Heart left ventricle (tissue), 16 donors: ENCODE results near the gene ZBTB20. TPM values are rescaled to one million over a fixed set of nuclear protein-coding genes. Genes with fewer than 3 reads are reported as not detected.

Experiments used
- ATAC-seq, 4 donors: fragments of 200-7000 bp; cut with Tn5 transposase; one replicate each; pipeline ENCODE4 v1.9.1; 2020 to 2022; ENCODE audit warnings: moderate library complexity in 4 of 4, mild to moderate bottlenecking in 3 of 4, moderate number of reproducible peaks in 1 of 4
- DNase-seq, 5 donors: peaks; one replicate each; pipeline ENCODE4 v3.0.0-alpha.2; 2020
- H3K27ac ChIP-seq, 12 donors: fragments of 200-600 bp; sonication (generic) in 4 of 12; one replicate each; pipeline versions ENCODE4 v1.5.0 to v1.8.0; 2016 to 2022; ENCODE audit warnings: mild to moderate bottlenecking in 2 of 12
- H3K27me3 ChIP-seq, 9 donors: fragments of 200-600 bp; sonication (generic) in 2 of 9; one replicate each; pipeline versions ENCODE4 v1.5.1 to v1.8.0; 2016 to 2022; ENCODE audit warnings: mild to moderate bottlenecking in 3 of 9
- H3K36me3 ChIP-seq, 9 donors: fragments of 200-600 bp; sonication (generic) in 2 of 9; one replicate each; pipeline versions ENCODE4 v1.5.0 to v1.8.0; 2018 to 2022; ENCODE audit warnings: mild to moderate bottlenecking in 2 of 9
- H3K4me1 ChIP-seq, 12 donors: fragments of 200-600 bp; sonication (generic) in 4 of 12; one replicate each; pipeline versions ENCODE4 v1.5.0 to v1.8.0; 2016 to 2022; ENCODE audit warnings: mild to moderate bottlenecking in 3 of 12
- H3K4me3 ChIP-seq, 12 donors: fragments of 200-600 bp; sonication (generic) in 4 of 12; one replicate each; pipeline versions ENCODE4 v1.5.0 to v1.8.0; 2017 to 2022; ENCODE audit warnings: mild to moderate bottlenecking in 9 of 12, moderate library complexity in 4 of 12
- H3K9me3 ChIP-seq, 12 donors: fragments of 200-600 bp; sonication (generic) in 4 of 12; one replicate each; pipeline versions ENCODE4 v1.5.0 to v1.8.0; 2016 to 2022; ENCODE audit warnings: mild to moderate bottlenecking in 1 of 12
- POLR2A ChIP-seq, 2 donors: fragments of 450-650 bp; IDR thresholded peaks; one replicate each; pipeline ENCODE4 v1.6.1; 2017; ENCODE audit warnings: antibody characterized with exemption in 2 of 2, mild to moderate bottlenecking in 2 of 2, moderate library complexity in 2 of 2
- WGBS, 4 donors: extraction: QIAGEN DNeasy Blood & Tissue Kit in 2 of 4; methylation state at CpG; one replicate each; pipeline versions ENCODE4 v1.1.5 to v1.1.7; 2013 to 2018; 5-methylcytosine and 5-hydroxymethylcytosine counted together
- intact Hi-C, 10 donors: fragments of 100-400 bp; cut with DNase I; formaldehyde crosslinking; loops; one replicate each; pipeline versions ENCODE4 v1.11.1 to v1.14.2; 2022
- polyA plus RNA-seq, 2 donors: library from polyadenylated mRNA; stranded (reverse); fragments of 200-250 nt; gene quantifications; one replicate each; pipeline ENCODE4 v1.2.3, GENCODE V29; 2013
- total RNA-seq, 9 donors: library from RNA; depleted of rRNA in 2 of 9; stranded (reverse); fragments of >200 nt in 2 of 9; fragmentation: NEBNext Ultra II Directional in 3 of 9; extraction: Animal tissue kit (Norgen Biotek cat#: 25700) in 3 of 9; gene quantifications; one replicate each; pipeline versions ENCODE4 v1.1.0 to v1.2.4, GENCODE V29; 2016 to 2023
- TF ChIP-seq, protein P1 (sequence below), 12 donors: fragments of 200-600 bp; sonication (generic) in 4 of 12; IDR thresholded peaks; one replicate each; pipeline versions ENCODE4 v1.5.0 to v1.8.0; 2018 to 2022; ENCODE audit warnings: antibody characterized with exemption in 12 of 12, mild to moderate bottlenecking in 5 of 12
- donor health status: ischemic (EF 13 %, LVEDD 7.1; RV severe dilation, severe dysfunction).
- donor health status: healthy with polysubstance abuse.
- donor health status: DM: no; HTN: yes; CAD: no.
- donor health status: DM: no; HTN: no; CAD: no.
- donor health status: ischemic (EF 25% LVEDD 6.9; RV normal size, moderate dysfunction).
- donor health status: ischemic (EF 25% LVEDD 5.7; RV mildly dilated, moderate dysfunction).
- donor health status: healthy.
- donor health status: DM: yes; HTN: yes; CAD: no.
- donor health status: ischemic (EF 35%, LVEDD 5.7; RV mildly dilated, moderate dysfunction).
- donor health status: nonischemic (EF 11% LVEDD 7.7; RV severe dilation, severe dysfunction).
- donor health status: DM: yes; HTN: yes; CAD: no.
- donor health status: PGD.
- donor health status: ischemic (EF 29% LVEDD 5.4; RV normal size, mild dysfunction).
- donor health status: nonischemic (EF 23%, LVEDD 6.1; RV moderate dilation, normal function).

The ZBTB20 gene
- total and polyA plus RNA-seq, 11 donors: 6.2 to 109 (median 77.3) TPM

DNA sequence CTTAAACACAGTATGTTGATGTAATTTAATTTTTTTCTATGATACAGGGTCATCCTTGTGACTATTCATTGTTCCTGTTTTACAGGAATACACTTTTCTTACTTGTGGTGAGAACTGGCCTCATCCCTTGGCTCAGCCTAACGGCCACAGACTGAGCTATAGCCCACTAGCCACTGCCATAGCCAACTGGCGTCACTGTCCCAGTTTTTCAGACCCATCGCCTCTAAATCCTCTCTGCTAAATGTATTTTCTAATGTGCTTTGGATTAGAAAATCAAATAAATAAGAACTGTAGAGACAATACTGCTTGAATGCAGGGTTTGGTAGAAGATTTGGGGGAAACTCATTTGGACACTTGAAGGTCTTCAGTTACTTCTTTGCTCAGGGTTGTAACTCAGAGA is 740.2 kb downstream of the ZBTB20 start:
- Histone ChIP-seq H3K27me3 (no peaks in the 10 kb centered on the region), H3K9me3 (no peaks in the 10 kb centered on the region), H3K4me3 (no peak overlapping the region), H3K36me3 (no peaks in the 10 kb centered on the region), H3K27ac (peak overlapping the region in 3 of 12 donors; percentile 14 to 66 (median 32)), H3K4me1 (peaks cover 3 to 77% (median 47%) of the 10 kb centered on the region in 12 donors)
- WGBS, 4 donors: 78 to 90% (median 86%) methylated on average over 3 of the region's 3 CpGs
- TF ChIP-seq, protein P1, sequence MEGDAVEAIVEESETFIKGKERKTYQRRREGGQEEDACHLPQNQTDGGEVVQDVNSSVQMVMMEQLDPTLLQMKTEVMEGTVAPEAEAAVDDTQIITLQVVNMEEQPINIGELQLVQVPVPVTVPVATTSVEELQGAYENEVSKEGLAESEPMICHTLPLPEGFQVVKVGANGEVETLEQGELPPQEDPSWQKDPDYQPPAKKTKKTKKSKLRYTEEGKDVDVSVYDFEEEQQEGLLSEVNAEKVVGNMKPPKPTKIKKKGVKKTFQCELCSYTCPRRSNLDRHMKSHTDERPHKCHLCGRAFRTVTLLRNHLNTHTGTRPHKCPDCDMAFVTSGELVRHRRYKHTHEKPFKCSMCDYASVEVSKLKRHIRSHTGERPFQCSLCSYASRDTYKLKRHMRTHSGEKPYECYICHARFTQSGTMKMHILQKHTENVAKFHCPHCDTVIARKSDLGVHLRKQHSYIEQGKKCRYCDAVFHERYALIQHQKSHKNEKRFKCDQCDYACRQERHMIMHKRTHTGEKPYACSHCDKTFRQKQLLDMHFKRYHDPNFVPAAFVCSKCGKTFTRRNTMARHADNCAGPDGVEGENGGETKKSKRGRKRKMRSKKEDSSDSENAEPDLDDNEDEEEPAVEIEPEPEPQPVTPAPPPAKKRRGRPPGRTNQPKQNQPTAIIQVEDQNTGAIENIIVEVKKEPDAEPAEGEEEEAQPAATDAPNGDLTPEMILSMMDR (IDR thresholded peaks at IDR 0.05): no peak
- TF ChIP-seq POLR2A (IDR thresholded peaks at IDR 0.05): no peak
- DNase-seq (no peak), ATAC-seq (no peak)
- intact Hi-C loops: no loop called here

- intact Hi-C loops: no loop called here
- Histone ChIP-seq H3K4me1 (peaks cover 3 to 76% (median 44%) of the 10 kb centered on the region in 12 donors), H3K4me3 (no peak overlapping the region), H3K36me3 (no peaks in the 10 kb centered on the region), H3K27ac (peak overlapping the region in 5 of 12 donors; percentile 14 to 66 (median 22)), H3K9me3 (no peaks in the 10 kb centered on the region), H3K27me3 (no peaks in the 10 kb centered on the region)
- TF ChIP-seq, protein P1 (IDR thresholded peaks at IDR 0.05): no peak
- no peak for TF ChIP-seq POLR2A (IDR thresholded peaks at IDR 0.05)
- DNase-seq: no peak
- peak in 1 of 4 donors; percentile 20 for ATAC-seq
- 72 to 89% (median 77%) methylated on average over 3 of the region's 3 CpGs for WGBS, 4 donors
Measured at GRCh38 chr3:114406286-114406685, 740.8 kb downstream of the ZBTB20 start.

DNA sequence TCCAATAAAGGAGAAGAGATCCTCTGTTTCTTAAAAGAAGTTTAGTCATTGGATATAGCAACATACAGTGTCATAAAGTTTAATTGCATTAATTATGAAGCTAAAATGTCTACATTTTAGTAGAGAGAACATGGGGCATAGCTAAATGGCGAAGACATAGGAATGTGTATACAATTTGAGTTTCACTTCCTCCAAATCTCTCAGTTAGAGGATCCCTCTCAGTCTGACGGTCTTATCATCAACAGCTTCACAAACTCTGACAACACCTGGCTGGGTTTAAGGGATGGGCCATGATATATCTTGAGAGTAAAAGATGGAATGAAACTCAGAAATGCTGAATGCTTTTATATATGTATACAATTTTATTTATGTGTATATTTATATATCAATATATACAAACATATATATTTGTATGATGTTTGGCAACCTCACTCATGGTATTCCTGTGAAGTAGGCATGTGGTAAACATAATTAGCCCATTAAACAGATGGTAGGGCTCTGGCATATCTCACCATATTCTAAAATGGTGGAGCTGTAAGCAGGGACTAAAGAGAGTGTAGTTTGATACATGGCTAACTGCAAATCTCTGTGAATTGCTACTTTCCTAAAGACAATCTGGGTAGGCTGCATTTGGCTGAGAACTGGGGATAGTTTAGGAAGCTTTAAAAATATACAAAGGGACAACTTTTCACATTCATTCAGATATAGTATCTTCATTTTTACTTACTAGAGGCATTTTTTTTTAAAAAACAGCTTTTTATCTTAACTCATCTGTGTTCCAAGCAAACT is 741.7 kb downstream of the ZBTB20 start:
- H3K27ac ChIP-seq: peak overlapping the region in 3 of 12 donors; percentile 14 to 66 (median 22)
- no peak for ATAC-seq
- DNase-seq: no peak
- no peaks in the 10 kb centered on the region for H3K27me3 ChIP-seq
- H3K4me1 ChIP-seq: peaks cover 3 to 73% (median 42%) of the 10 kb centered on the region in 12 donors
- TF ChIP-seq, protein P1 (IDR thresholded peaks at IDR 0.05): no peak
- TF ChIP-seq POLR2A (IDR thresholded peaks at IDR 0.05): no peak
- 76 to 86% (median 82%) methylated on average over 2 of the region's 2 CpGs for WGBS, 4 donors
- intact Hi-C loops: no loop called here
- H3K4me3 ChIP-seq: no peak overlapping the region
- no peaks in the 10 kb centered on the region for H3K9me3 ChIP-seq
- H3K36me3 ChIP-seq: no peaks in the 10 kb centered on the region

DNA sequence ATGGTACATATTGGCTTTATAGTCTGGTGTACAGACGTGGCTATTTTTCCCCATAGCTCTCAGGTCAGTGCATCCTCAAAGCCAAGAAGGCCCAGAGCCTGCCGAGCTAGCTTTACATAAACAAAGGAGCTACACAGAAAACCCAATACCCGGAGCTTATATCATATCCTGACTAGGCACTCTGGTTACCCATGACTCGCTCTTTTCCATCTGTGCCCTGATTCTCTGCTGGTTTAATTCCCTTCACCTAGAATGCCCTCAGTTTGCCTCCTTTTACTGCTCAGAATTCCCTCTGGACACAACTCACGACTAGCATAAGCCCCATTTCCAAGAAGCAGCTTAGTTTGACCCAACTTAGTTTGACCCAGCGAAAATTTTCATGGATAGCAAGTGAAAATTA is 742.5 kb downstream of the ZBTB20 start:
- no peak for TF ChIP-seq POLR2A (IDR thresholded peaks at IDR 0.05)
- TF ChIP-seq, protein P1 (IDR thresholded peaks at IDR 0.05): no peak
- Histone ChIP-seq H3K9me3 (no peaks in the 10 kb centered on the region), H3K4me1 (peaks cover 3 to 72% (median 39%) of the 10 kb centered on the region in 12 donors), H3K27ac (peak overlapping the region in 2 of 12 donors; percentile 16 to 32), H3K27me3 (no peaks in the 10 kb centered on the region), H3K36me3 (no peaks in the 10 kb centered on the region), H3K4me3 (no peak overlapping the region)
- DNase-seq (no peak), ATAC-seq (no peak)
- WGBS, 4 donors: 71 to 88% (median 74%) methylated on average over 6 of the region's 6 CpGs
- intact Hi-C loops: no loop called here
